ENCODE results near the gene ERBB4.

GRCh38 chr2:211793690-211794089 is 744.9 kb downstream of the ERBB4 start:
- no peak for TF ChIP-seq CTBP2 (IDR thresholded peaks at IDR 0.05; ENCODE audit: borderline replicate concordance, insufficient read depth, insufficient read length, low read length)
- TF ChIP-seq BRCA1 (IDR thresholded peaks at IDR 0.05; ENCODE audit: low read depth, low read length) = no peak
- no peak for TF ChIP-seq TAF7 (optimal IDR thresholded peaks at IDR 0.05; ENCODE audit: borderline replicate concordance, low read depth, low read length)
- TF ChIP-seq POLR2AphosphoS5 (IDR thresholded peaks at IDR 0.05; ENCODE audit: low read depth, low read length) = no peak
- no peak for TF ChIP-seq ASH2L (IDR thresholded peaks at IDR 0.05; ENCODE audit: low read length)
